IPS DF 6.9 (cell line): ENCODE measurements around the gene RPUSD1.

ENCODE experiments used
- DNase-seq: peaks from one replicate; pipeline ENCODE4 v3.0.0-alpha.2; 2013; ENCODE audit warnings: low read depth, low spot score
- H3K27ac ChIP-seq: one replicate; pipeline ENCODE4 v1.5.1; 2013; ENCODE audit warnings: low read length, control low read depth
- H3K27me3 ChIP-seq: 2 replicates; pipeline ENCODE4 v1.6.1; 2013; ENCODE audit warnings: mild to moderate bottlenecking, low read length; ENCODE audit not compliant: control insufficient read depth, insufficient read depth
- H3K36me3 ChIP-seq: 2 replicates; pipeline ENCODE4 v1.6.1; 2013; ENCODE audit warnings: low read length; ENCODE audit not compliant: control insufficient read depth, insufficient read depth
- H3K4me1 ChIP-seq: 2 replicates; pipeline ENCODE4 v1.6.1; 2013; ENCODE audit warnings: low read length; ENCODE audit not compliant: control insufficient read depth, insufficient read depth
- H3K4me3 ChIP-seq: 2 replicates; pipeline ENCODE4 v1.5.1; 2013; ENCODE audit warnings: mild to moderate bottlenecking, low read length
- H3K9me3 ChIP-seq: 2 replicates; pipeline ENCODE4 v1.6.1; 2013; ENCODE audit warnings: low read length, inconsistent platforms; ENCODE audit not compliant: control insufficient read depth, insufficient read depth
- WGBS: extraction: QIAGEN DNeasy Blood & Tissue Kit; methylation state at CpG from one replicate; pipeline ENCODE4 v1.1.7; 2013; ENCODE audit warnings: mixed read lengths, missing lambda C conversion rate; ENCODE audit not compliant: insufficient read length, insufficient coverage; 5-methylcytosine and 5-hydroxymethylcytosine counted together

The RPUSD1 gene

DNA sequence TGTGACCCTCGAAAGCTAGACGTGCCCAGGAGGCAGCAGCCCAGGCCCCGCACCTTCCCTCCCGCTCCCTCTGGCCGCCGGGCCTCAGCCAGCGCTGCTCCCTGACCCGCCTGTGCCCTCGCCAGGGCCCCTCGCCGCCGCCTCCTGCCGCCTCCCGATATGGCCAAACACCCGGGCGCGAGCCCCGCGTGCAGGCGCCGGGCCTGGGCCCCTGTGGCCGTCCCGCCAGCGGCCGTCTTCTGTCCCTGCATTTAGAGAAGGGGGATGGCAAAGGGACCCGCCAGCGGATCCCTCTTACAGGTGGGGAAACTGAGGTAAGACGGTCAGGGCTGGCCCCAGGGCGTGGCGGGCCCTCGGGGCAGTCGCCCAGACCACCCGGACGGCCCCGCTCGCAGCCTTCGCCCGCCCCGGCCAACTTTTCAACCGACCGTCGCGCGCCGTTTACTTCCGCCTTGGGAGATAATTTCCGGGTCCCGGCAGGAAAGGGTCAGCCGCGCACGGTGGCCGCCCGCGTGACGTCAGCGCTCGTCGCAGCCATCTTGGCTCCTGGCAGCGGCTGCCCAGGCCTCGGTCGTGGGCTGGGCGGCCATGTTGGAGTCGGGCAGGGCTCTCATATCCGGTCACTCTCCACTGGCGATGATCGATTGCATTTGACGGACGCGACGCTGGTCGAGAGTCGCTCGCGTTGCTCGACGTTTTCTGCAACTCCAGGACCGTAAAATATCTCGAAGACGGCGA lies 19.3 kb upstream of the RPUSD1 start:
- no peaks in the 10 kb centered on the region for H3K9me3 ChIP-seq
- no peak for DNase-seq
- no CpG with 5 or more reads among the region's 80 CpGs for WGBS
- no peaks in the 10 kb centered on the region for H3K36me3 ChIP-seq
- H3K4me3 ChIP-seq, result peak overlapping the region; percentile 52; the same call in 1 of the 2 replicates
- H3K4me1 ChIP-seq, result no peaks in the 10 kb centered on the region
- no peak overlapping the region for H3K27ac ChIP-seq
- no peaks in the 10 kb centered on the region for H3K27me3 ChIP-seq

DNA sequence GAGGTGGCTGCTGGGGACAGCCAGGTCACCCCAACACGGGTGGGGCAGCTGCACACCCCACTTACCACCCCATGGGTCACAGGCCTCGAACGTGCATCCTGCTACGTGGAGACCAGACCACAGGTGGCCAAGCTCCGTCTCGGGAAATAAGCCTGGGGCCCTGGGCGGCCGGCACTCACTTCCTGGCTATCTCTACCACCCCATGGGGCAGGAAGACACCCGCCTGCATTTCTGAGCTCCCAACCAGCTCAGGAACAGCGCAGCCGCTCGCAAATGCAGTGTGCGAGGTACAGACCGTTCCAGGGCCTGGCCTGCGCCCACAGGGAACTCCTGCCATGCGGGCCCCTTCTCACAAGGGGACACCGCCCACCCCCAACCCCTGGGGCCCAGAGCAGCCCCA lies 17.3 kb upstream of the RPUSD1 start:
- no CpG with 5 or more reads among the region's 17 CpGs for WGBS
- no peaks in the 10 kb centered on the region; the same call in 1 of the 2 replicates for H3K27me3 ChIP-seq

DNA sequence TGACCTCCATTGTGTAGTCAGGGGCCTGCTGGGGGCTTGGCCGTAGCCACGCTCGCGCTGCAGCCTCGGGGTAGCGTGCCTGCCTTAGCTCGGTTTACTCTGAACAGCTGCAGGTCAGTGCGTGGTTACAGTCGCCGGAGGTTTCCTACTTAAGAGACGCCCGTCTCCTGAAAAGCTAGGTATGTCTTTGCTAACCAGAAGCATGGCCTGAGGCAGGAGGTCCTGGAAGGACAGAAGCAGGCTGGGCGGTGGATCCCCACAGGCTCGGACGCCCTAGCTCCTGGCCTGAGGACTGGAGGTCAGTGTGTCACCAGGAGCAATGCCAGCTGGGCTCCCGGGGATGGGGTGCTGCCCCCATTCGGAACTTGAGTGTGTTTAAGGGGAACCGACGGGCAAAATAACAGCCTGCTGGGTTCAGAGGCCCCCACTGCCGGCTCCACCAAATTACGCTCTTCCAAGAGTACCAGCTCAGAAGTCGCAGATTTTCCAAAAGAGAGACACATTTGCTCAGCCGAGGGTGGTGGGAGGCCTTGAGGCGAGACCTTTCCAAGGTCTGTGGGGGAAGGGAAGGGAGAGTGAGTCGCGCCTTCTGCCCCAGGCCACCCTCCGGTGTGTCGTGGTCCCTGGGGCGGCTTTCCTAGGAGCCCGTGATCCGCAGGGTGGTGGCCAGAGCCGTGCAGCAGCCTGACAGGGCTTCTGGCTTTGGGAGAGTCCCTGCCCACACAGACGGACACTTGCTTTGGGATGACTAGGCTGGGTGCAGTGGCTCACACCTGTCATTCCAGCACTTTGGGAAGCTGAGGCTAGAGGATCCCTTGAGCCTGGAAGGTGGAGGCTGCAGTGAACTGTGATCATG lies 16.2 kb upstream of the RPUSD1 start:
- no peak overlapping the region for H3K27ac ChIP-seq
- no peak for DNase-seq
- H3K4me1 ChIP-seq, result peaks cover 3% of the 10 kb centered on the region; the same call in 1 of the 2 replicates
- no peaks in the 10 kb centered on the region; the same call in 1 of the 2 replicates for H3K27me3 ChIP-seq
- H3K9me3 ChIP-seq, result no peaks in the 10 kb centered on the region
- no CpG with 5 or more reads among the region's 33 CpGs for WGBS
- no peaks in the 10 kb centered on the region for H3K36me3 ChIP-seq
- H3K4me3 ChIP-seq, result no peak overlapping the region

More for the DNA sequence above, 17.3 kb upstream of the RPUSD1 start:
- Histone ChIP-seq H3K36me3 (no peaks in the 10 kb centered on the region), H3K4me3 (no peak overlapping the region), H3K4me1 (peaks cover 2% of the 10 kb centered on the region; the same call in 1 of the 2 replicates), H3K9me3 (no peaks in the 10 kb centered on the region), H3K27ac (no peak overlapping the region)
- DNase-seq, result no peak

DNA sequence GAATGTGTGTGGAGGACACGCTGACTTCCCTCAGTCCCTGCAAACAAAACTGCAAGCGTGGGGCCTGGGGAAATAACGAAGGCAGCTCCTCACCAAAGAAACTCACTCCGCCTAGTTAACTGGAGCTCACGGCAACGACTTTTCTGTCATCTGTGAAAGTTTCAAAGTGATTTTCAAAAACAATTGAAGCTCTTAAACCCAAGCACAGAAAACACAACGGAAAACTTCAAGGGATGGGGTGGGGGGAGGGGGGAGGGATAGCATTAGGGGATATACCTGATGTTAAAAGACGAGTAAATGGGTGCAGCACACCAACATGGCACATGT lies 15.5 kb upstream of the RPUSD1 start:
- Histone ChIP-seq H3K36me3 (no peaks in the 10 kb centered on the region), H3K27ac (no peak overlapping the region), H3K4me1 (peaks cover 4% of the 10 kb centered on the region; the same call in 1 of the 2 replicates), H3K27me3 (no peaks in the 10 kb centered on the region; the same call in 1 of the 2 replicates), H3K9me3 (no peaks in the 10 kb centered on the region), H3K4me3 (no peak overlapping the region)
- no CpG with 5 or more reads among the region's 8 CpGs for WGBS
- no peak for DNase-seq

DNA sequence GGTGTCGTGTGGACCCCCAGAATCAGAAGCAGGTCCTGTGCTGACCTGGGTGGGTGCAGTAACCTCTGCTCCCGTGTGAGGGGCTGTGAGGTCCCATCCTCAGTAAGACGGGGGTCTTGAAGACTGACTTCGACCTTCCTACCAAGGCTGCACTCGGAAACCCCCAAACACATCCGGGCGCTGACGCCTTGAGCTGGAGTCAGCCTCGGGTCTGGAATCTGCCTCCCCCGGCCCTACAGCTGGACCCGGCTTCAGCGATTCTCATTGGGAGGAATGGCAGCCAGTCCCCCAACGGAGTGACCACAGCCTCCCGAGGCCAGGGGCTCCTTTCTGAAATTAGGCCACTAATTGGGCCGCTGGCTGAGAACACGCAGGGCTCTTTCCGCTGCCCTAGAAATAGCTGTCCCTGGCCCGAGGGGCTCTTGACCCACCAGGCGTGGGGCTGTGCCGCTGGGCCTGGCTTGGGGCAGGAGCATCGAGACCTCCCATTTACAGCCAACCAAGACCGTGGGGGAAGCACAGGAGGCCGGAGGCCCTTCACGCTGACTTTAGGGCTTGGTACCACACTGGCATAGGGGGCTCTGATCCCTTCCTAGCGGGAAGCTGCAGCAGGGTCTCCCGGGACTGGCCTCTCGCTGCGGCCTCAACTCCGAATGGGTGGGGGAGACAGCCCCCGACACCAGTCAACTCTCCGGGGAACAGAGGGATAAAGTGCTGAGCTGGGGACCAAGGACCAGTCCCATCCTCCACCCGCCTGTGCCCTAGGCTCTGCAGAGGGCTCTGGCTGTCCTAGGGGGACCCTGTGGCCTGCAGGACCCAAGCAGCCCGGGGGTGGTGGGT lies 15.0 kb upstream of the RPUSD1 start:
- Histone ChIP-seq H3K36me3 (no peaks in the 10 kb centered on the region), H3K9me3 (no peaks in the 10 kb centered on the region), H3K27me3 (no peaks in the 10 kb centered on the region; the same call in 1 of the 2 replicates), H3K27ac (no peak overlapping the region), H3K4me3 (no peak overlapping the region), H3K4me1 (peaks cover 4% of the 10 kb centered on the region; the same call in 1 of the 2 replicates)
- WGBS, result no CpG with 5 or more reads among the region's 33 CpGs
- DNase-seq, result no peak

DNA sequence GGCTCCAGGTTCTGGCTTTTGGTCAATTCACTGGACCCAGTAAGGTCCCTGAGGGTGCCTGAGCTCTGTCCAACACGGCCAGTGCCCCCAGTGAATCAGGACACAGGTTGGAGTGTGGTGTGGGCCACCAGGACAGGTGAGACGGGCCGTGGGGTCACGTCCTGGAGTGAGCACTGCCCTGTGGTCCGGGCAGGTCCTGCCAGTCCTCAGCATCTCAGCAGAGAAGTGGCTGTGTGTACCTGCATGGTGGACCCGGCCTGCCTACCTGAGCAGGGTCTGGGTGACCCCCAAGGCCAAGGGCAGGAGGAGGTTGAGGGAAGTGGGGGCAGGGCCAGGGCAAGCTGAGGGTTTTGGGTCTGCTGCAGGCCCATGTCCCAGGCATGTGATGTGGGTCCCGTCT lies 14.3 kb upstream of the RPUSD1 start:
- no CpG with 5 or more reads among the region's 7 CpGs for WGBS
- peaks cover 4% of the 10 kb centered on the region; the same call in 1 of the 2 replicates for H3K4me1 ChIP-seq
- no peaks in the 10 kb centered on the region for H3K9me3 ChIP-seq
- no peaks in the 10 kb centered on the region; the same call in 1 of the 2 replicates for H3K27me3 ChIP-seq
- H3K4me3 ChIP-seq, result no peak overlapping the region
- DNase-seq, result no peak
- H3K36me3 ChIP-seq, result no peaks in the 10 kb centered on the region
- no peak overlapping the region for H3K27ac ChIP-seq

DNA sequence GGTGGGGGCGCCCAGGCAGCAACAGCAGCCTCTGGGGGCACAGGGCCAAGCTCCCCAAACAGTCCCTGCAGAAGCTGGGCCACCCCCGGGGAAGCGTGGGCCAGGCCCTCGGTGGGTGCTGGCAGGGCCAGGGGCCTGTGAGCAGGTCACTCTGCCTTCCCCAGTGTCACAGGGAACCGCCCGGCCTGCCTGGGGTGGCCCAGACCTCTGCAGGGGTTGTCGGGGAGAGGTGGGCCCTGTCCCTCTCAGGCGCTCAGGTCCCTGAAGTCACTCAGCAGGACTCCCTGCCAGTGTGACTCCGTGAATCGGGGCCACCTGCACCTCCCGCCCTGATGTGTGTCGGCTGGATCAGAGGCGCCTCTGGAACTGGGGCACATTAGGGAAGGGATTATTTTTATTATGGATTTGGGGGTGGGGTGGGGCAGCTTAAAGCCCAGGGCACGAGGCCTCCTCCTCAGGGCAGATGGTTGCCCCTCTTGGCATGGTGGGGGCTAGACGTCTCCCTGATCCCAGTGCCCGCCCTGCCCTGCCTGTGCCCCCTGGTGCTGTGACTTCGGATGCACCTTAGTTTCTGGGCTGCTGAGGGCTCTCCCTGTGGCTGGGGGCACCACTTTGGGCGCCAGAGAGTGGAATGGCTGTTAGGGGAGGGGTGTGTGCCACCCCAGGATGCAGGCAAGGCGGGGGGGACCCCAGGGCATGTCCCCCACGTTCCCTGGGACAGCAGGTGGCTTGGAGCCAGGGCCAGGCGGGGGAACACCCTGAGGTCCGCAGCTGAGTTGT lies 13.6 kb upstream of the RPUSD1 start:
- Histone ChIP-seq H3K9me3 (no peaks in the 10 kb centered on the region), H3K4me3 (no peak overlapping the region), H3K36me3 (no peaks in the 10 kb centered on the region), H3K27me3 (no peaks in the 10 kb centered on the region; the same call in 1 of the 2 replicates), H3K4me1 (peaks cover 4% of the 10 kb centered on the region; the same call in 1 of the 2 replicates), H3K27ac (no peak overlapping the region)
- no CpG with 5 or more reads among the region's 22 CpGs for WGBS
- DNase-seq, result no peak

DNA sequence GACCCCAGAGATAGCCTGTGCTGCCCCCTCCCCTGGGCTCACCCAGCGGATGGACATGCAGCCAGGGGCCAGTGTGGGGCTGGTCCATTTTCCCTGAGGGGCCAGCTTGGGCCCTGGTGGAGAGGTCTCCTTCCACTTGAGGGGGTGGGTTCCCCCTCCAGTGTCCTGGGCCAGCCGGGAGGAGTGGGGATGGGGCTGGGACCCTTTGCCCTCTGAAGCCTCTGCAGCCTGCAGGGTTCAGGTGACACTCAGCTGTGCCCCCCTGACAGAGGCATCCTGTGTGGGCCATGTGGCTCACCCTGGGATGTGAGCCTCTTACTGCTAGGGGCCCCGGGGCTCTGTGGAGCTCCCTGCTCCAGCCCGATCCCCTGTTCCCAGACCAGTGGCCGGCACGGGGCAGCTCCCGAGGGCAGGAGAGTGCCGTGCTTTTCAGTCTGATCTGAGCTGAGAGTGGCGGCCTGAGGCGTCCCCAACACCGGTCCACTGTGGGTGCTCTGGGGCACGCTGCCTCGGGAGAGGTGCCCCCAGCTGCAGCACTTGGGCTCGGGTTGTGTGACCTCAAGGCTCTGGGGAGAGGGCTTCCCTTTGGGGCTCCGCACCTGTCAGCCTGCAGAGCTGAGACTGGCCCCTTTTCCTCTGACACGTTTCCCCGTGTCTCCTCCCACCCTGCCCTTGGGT lies 12.8 kb upstream of the RPUSD1 start:
- Histone ChIP-seq H3K9me3 (no peaks in the 10 kb centered on the region), H3K4me3 (no peak overlapping the region), H3K4me1 (peaks cover 4% of the 10 kb centered on the region; the same call in 1 of the 2 replicates), H3K27me3 (no peaks in the 10 kb centered on the region; the same call in 1 of the 2 replicates), H3K36me3 (peaks cover under 1% of the 10 kb centered on the region), H3K27ac (no peak overlapping the region)
- no peak for DNase-seq
- WGBS, result no CpG with 5 or more reads among the region's 17 CpGs
